HG03060 (cell line): ENCODE results near the gene BANF1.
"Not testable (repeated sequence)": the region's sequence is repeated elsewhere in the genome, so short reads cannot be mapped to it uniquely, and the experiment has no call there.

Experiments used
- ATAC-seq: cut with Tn5 transposase; IDR thresholded peaks from one replicate; pipeline ENCODE4 v1.9.1; 2021; ENCODE audit warnings: low read depth, moderate number of reproducible peaks; ENCODE audit not compliant: unreplicated experiment

Gene BANF1

GRCh38 chr11:66008468-66009101 lies 6.3 kb downstream of the BANF1 start:
- no peak for ATAC-seq

GRCh38 chr11:66010036-66010435 lies 7.7 kb downstream of the BANF1 start:
- not testable (repeated sequence) for ATAC-seq

- no peak for ATAC-seq
Measured at GRCh38 chr11:66011239-66011784, 9.0 kb downstream of the BANF1 start.

- ATAC-seq = no peak
Measured at GRCh38 chr11:66011785-66012303, 9.5 kb downstream of the BANF1 start, which contains the start of gene CST6. TSS of gene CST6 (plus strand) at chr11:66012008. CDS start at chr11:66012045, 37 bp downstream.

- no peak for ATAC-seq
Measured at GRCh38 chr11:66012371-66012945, 10.2 kb downstream of the BANF1 start.

GRCh38 chr11:66012946-66013761 lies 10.9 kb downstream of the BANF1 start:
- ATAC-seq = no peak

- ATAC-seq = no peak
Measured at GRCh38 chr11:66013762-66014100, 11.4 kb downstream of the BANF1 start.

- ATAC-seq = no peak
Measured at GRCh38 chr11:66014804-66015453, 12.6 kb downstream of the BANF1 start.

- ATAC-seq = no peak
Measured at GRCh38 chr11:66015454-66015881, 13.2 kb downstream of the BANF1 start.

GRCh38 chr11:66015936-66016792 lies 13.9 kb downstream of the BANF1 start:
- ATAC-seq = no peak

- ATAC-seq = no peak
Measured at GRCh38 chr11:66016793-66017177, 14.5 kb downstream of the BANF1 start.

GRCh38 chr11:66017321-66017720 lies 15.0 kb downstream of the BANF1 start:
- ATAC-seq = no peak

- ATAC-seq = no peak
Measured at GRCh38 chr11:66020212-66020611, 17.9 kb downstream of the BANF1 start.

- no peak for ATAC-seq
Measured at GRCh38 chr11:66020618-66021357, 18.5 kb downstream of the BANF1 start.

- no peak for ATAC-seq
Measured at GRCh38 chr11:66022401-66023185, 20.3 kb downstream of the BANF1 start.

- not testable (repeated sequence) for ATAC-seq
Measured at GRCh38 chr11:66023186-66023440, 20.8 kb downstream of the BANF1 start.

GRCh38 chr11:66026017-66026529 lies 23.8 kb downstream of the BANF1 start, which contains the start of gene CATSPER1:
TSS of gene CATSPER1 (minus strand) at chr11:66026479. CDS start at chr11:66026379, 100 bp downstream.
- ATAC-seq = no peak
